GM18508 (cell line): ENCODE measurements around the gene TMC2.
"Not testable (repeated sequence)": the region's sequence is repeated elsewhere in the genome, so short reads cannot be mapped to it uniquely, and the experiment has no call there.

ENCODE experiments used
- ATAC-seq: cut with Tn5 transposase; IDR thresholded peaks from one replicate; pipeline ENCODE4 v1.9.1; 2021; ENCODE audit warnings: moderate number of reproducible peaks; ENCODE audit not compliant: insufficient read depth, unreplicated experiment

Gene TMC2

DNA sequence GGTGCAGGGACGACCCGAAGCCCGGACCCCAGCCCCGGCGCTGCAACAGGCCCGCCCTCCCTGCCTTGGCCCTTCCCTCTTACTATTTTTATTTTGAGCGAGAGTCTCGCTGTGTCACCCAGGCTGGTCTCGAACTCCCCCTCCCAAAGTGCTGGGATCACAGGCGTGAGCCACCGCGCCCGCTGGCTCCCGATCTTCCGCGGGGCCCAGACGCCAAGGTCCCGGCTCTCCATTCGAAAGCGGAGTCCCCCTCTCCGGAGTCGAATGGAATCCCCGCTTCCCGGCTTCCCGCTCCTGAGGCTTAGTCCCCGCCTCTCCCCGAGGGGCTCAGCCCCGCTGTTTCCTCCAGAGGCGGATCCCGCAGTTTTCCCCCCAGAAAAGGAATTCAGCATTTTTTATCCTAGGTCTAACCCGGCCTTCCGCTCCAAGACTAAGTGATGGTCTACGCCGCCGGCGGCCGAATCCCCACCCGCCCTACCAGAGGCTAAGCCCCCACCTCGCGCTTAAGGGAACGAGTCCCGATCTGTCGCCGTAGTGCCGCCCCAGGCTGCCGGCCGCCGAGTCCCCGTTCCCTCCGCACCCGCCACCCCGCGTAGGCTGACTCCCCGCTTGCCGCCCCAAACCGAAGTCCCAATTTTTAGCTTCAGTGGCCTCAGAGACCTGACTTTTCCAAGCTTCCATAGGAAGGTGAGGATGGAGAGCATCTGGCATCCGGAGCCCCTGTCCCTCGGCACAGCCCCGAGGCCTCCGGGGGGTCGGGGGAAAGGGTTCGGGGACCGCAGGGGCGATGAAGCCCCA is 11.5 kb upstream of the TMC2 start:
- no peak for ATAC-seq

DNA sequence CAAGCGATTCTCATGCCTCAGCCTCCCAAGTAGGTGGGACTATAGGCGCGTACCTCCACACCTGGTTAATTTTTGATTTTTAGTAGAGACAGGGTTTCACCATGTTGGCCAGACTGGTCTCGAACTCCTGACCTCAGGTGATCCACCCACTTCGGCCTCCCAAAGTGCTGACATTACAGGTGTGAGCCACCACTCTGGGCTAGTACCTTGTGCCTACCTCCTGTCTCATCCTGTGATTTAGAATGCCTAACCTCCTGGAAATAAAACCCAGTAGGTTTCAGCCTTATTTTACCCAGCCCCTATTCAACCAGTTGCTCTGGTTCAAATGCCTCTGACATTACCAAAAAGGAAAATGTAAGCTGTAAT is 10.2 kb upstream of the TMC2 start:
- not testable (repeated sequence) for ATAC-seq

- no peak for ATAC-seq
These were observed 8.6 kb upstream of the TMC2 start for GRCh38 chr20:2527762-2528161.

DNA sequence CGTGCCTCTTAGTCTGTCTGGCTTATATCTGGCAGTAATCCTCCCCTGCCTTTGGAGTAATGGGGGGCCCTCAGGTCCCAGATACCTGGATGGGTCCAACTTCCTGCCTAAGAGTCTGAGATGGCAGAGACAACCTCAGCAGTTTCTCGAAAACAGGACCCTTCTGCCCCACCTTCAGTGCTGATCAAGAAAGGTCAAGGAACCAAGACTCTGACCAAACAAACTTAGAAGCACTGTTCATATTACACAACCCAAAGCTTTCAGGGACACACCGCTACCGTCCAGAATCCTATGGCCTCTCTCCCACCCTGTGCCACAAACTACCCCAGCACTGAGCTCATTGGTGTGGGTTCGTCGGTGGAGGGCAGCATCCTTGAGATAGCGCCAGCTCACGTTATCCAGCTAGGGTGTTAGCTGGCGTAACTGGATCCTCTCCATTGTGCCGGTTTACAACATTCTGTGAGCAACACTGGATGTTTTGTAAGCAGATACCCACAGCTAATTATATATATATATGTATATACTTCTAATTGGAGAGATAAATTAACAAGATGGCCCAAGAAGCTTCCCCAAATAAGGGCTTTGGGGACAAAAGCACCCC is 7.6 kb upstream of the TMC2 start:
- no peak for ATAC-seq

DNA sequence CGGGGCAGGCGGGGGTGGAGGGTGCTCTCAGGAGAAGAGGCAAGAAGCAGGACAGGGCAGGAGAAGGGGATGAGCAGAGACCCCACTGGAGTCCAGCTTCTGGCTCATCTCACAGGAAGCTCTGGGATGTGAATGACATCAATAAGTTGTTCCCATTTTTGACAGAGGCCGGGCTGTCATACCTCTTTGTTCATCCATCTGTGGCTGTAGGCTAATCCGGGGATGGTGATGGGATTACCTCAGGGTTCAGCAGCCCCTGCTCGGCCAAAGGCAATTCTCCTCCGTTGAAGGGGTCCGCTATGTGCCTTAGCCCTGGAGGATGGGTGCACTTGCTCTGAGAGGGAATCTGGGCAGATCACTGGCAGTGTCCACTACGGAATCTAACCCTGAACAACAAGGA is 3.3 kb upstream of the TMC2 start:
- ATAC-seq = no peak

- ATAC-seq = no peak
These were observed 438 bp upstream of the TMC2 start for GRCh38 chr20:2535711-2536559.

DNA sequence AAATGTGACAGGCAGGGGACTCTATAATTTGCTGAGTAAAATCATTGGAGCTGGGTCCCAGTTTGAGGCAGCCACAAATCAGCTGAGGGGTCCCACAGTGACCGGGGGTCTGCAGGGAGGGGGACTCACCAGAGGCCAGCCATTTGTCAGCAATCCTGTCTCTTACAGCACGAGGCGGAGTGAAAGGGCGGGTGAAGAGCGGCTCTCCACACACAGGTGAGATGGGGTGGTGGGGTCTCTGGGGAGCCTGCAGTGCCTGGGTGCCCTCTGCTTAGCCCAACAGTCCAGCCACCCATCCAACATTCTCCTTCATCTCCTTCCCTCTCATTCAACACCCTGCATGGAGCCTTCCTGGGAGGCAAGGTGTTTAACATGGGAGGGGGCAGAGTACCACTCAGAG is 728 bp downstream of the TMC2 start:
- ATAC-seq = no peak

GRCh38 chr20:2538356-2538755 is 2.0 kb downstream of the TMC2 start:
- no peak for ATAC-seq

- ATAC-seq = no peak
These were observed 2.8 kb downstream of the TMC2 start for GRCh38 chr20:2538931-2539720.

- ATAC-seq = no peak
These were observed 5.6 kb downstream of the TMC2 start for GRCh38 chr20:2541940-2542339.

DNA sequence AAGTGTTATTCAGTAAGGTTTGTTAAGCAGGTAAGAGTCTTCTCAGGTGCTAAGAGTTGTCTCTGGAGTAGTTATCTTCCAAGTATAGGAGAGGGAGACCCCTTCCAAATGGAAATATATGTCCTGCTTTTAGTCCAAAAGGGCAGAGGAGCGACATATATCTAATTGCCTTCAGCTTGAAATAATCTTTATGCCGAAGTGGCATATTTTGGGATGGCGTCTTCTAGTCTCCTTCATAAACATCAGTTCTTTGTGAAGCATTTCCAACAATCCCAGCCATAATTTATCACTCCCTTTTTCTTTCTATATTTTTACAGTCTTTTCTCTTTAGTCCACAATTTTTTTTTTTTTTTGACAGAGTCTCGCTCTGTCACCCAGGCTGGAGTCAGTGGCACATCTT is 6.0 kb downstream of the TMC2 start:
- ATAC-seq = no peak

GRCh38 chr20:2544211-2544610 is 7.8 kb downstream of the TMC2 start:
- ATAC-seq = no peak

DNA sequence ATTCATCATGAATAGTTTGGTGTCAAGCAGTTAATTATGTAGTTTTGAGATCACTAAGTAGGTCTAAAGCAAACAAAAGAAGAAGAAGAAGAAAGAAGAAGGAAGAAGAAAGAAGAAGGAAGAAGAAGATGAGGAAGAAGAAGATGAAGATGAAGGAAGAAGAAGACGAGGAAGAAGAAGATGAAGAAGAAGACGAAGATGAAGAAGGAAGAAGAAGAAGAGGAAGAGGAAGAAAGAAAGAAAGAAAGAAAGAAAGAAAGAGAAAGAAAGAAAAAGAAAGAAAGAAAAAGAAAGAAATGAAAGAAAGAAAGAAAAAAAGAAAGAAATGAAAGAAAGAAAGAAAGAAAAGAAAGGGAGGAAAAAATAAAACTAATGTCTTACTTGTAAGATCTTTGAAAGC is 9.2 kb downstream of the TMC2 start:
- no peak for ATAC-seq

GRCh38 chr20:2557873-2558580 is 21.7 kb downstream of the TMC2 start:
- ATAC-seq = no peak

- no peak for ATAC-seq
These were observed 22.4 kb downstream of the TMC2 start for GRCh38 chr20:2558581-2559278.

DNA sequence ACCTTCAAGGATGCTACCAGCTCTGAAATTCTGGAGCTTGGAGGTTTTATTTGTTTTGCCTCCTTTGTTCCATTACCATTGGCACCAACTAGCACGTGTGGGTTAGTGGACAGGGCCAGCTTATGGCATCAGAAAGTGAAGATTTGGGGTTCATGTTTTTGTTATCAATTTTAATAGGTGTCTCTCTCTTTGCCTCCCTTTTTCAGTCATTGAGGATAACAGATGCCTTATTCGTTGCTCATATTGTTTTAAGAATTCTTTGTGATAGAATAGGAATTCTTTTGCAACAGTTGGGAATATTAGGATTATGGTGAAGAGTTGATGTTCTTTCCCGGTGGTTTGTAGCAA is 22.9 kb downstream of the TMC2 start:
- no peak for ATAC-seq

DNA sequence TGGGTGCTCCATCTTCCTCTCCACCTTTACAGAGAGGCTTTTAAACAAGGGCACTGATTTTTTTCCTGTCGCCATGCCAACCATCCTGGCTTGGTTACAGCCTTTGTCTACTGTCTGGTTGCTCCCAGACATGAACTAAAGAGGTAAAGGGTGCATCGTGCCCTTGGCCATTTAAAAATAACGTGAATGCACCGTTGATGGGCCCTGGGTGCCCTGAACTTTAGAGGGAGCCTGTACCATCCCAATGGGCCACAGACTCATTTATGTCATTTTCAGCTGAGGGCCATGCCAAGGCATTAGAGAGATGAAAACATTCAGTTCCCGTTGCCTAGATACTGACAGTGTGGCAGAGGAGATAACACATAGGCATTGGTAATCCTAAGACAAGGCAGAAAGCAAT is 23.3 kb downstream of the TMC2 start:
- ATAC-seq = no peak

DNA sequence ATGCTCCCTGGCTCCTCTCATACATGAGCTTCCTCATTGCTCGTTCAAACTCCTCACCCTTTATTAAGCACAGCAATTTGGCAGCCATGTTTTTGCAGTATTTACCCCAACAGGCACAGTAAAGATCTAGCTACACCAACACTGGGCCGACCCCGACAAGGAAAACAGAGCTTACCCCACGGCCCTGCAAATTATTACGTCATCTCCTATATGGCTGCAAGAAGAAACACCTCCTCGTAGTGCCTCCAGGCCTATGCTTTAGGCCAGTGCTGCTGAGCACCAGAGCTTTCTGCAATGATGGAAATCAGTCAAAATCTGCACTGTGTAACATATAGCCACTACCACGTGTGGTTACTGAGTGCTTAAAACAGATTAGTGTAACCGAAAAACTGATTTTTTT is 26.7 kb downstream of the TMC2 start:
- no peak for ATAC-seq

- no peak for ATAC-seq
These were observed 28.0 kb downstream of the TMC2 start for GRCh38 chr20:2564406-2564805.
